ENCODE measurements around the gene ZNF830. TPM values are rescaled to one million over a fixed set of nuclear protein-coding genes. Genes with fewer than 3 reads are reported as not detected.

The ZNF830 gene
- total and polyA plus RNA-seq, 9 of the 15 experiments (the other 6 are each of a cell fraction or from before 2014, with no cell fraction given), result 13.1 to 28.7 (median 21.7) TPM

- ATAC-seq, result no peak
- no peak overlapping the region for H3K4me2 ChIP-seq (ENCODE audit: insufficient read depth, low read length)
- no peak overlapping the region for H2AFZ ChIP-seq (ENCODE audit: low read depth, low read length)
- H3K27me3 ChIP-seq (ENCODE audit: control insufficient read depth in 2 of 2, insufficient read depth in 2 of 2, low read length in 2 of 2), result no peaks in the 10 kb centered on the region
- no peak for FAIRE-seq
- BruUV-seq (replicated peaks), result no TSS peak
- H3K4me3 ChIP-seq, result no peak overlapping the region
- H3K27ac ChIP-seq (ENCODE audit: extremely low read depth, low read depth, low read length), result no peak overlapping the region
- TF ChIP-seq KHSRP (IDR thresholded peaks at IDR 0.05), result no peak
- TF ChIP-seq NCOA1 (IDR thresholded peaks at IDR 0.05; ENCODE audit: low read depth), result no peak
- TF ChIP-seq ZNF282 (CRISPR knock-in tag; IDR thresholded peaks at IDR 0.05), result no peak
- no peak for TF ChIP-seq PML (IDR thresholded peaks at IDR 0.05; ENCODE audit: low read length)
- H3K4me1 ChIP-seq (replicated peaks in 1 of 2; ENCODE audit: control insufficient read depth in 2 of 2, insufficient read depth in 2 of 2, low read length in 2 of 2), result peaks cover 8 to 14% of the 10 kb centered on the region in 2 experiments; a peak in 4 of 5 replicates
- no peaks in the 10 kb centered on the region for H3K9me1 ChIP-seq (ENCODE audit: control insufficient read depth, insufficient read depth, low read length)
- H3K79me2 ChIP-seq (ENCODE audit: control insufficient read depth, insufficient read depth, low read length), result peaks cover 7% of the 10 kb centered on the region
- H3K9ac ChIP-seq (ENCODE audit: insufficient read depth in 1 of 2, low read depth in 2 of 2, low read length in 2 of 2), result no peak overlapping the region
- no peaks in the 10 kb centered on the region for H3K9me3 ChIP-seq (replicated peaks; ENCODE audit: control insufficient read depth, insufficient read depth, low read depth, low read length)
- CTCF ChIA-PET (ENCODE audit: low intra/inter-chr PET ratio), result no interaction called here
- H3K36me3 ChIP-seq (ENCODE audit: control insufficient read depth, insufficient read depth, low read length), result peaks cover 94% of the 10 kb centered on the region
- in situ Hi-C loops (cut with MboI) (no loop called here), intact Hi-C loops (cut with micrococcal nuclease) (no loop called here)
- no peaks in the 10 kb centered on the region; the same call in 1 of the 2 replicates for H4K20me1 ChIP-seq (replicated peaks; ENCODE audit: control insufficient read depth, insufficient read depth, low read length)
- POLR2A ChIA-PET, result interaction anchor here (1.5 to 3.8 kb wide), 3 partner anchors 11 to 128 kb away, joined by 5 to 27 read pairs (median 6); partner anchors contain the start of genes LIG3 and RAD51D
- 100% methylated on average over 2 of the region's 3 CpGs for WGBS (ENCODE audit: insufficient coverage, low coverage, missing lambda C conversion rate)
- DNase-seq (ENCODE audit: extremely low read depth in 1 of 4, low spot score in 3 of 4), result no peak
These were observed 30.3 kb downstream of the ZNF830 start for GRCh38 chr17:34991606-34992005.

GRCh38 chr17:34993031-34993430 lies 31.7 kb downstream of the ZNF830 start:
- ATAC-seq (no peak), FAIRE-seq (no peak), DNase-seq (ENCODE audit: extremely low read depth in 1 of 4, low spot score in 3 of 4) (no peak)
- no peaks in the 10 kb centered on the region; the same call in 1 of the 2 replicates for H4K20me1 ChIP-seq (replicated peaks; ENCODE audit: control insufficient read depth, insufficient read depth, low read length)
- H3K4me1 ChIP-seq (replicated peaks in 1 of 2; ENCODE audit: control insufficient read depth in 2 of 2, insufficient read depth in 2 of 2, low read length in 2 of 2), result peaks cover under 1 to 8% of the 10 kb centered on the region in 2 experiments; a peak in 3 of 5 replicates
- no peak overlapping the region for H2AFZ ChIP-seq (ENCODE audit: low read depth, low read length)
- no peaks in the 10 kb centered on the region for H3K27me3 ChIP-seq (ENCODE audit: control insufficient read depth in 2 of 2, insufficient read depth in 2 of 2, low read length in 2 of 2)
- H3K9ac ChIP-seq (ENCODE audit: insufficient read depth in 1 of 2, low read depth in 2 of 2, low read length in 2 of 2), result no peak overlapping the region
- WGBS (ENCODE audit: insufficient coverage, low coverage, missing lambda C conversion rate), result 64% methylated on average over 2 of the region's 2 CpGs
- H3K4me2 ChIP-seq (ENCODE audit: insufficient read depth, low read length), result no peak overlapping the region
- in situ Hi-C loops (cut with MboI) (no loop called here), intact Hi-C loops (cut with micrococcal nuclease) (no loop called here)
- H3K79me2 ChIP-seq (ENCODE audit: control insufficient read depth, insufficient read depth, low read length), result no peaks in the 10 kb centered on the region
- H3K9me1 ChIP-seq (ENCODE audit: control insufficient read depth, insufficient read depth, low read length), result no peaks in the 10 kb centered on the region
- no peaks in the 10 kb centered on the region for H3K9me3 ChIP-seq (replicated peaks; ENCODE audit: control insufficient read depth, insufficient read depth, low read depth, low read length)
- POLR2A ChIA-PET, result interaction anchor here (0.5 to 3.8 kb wide), 2 partner anchors 12 to 32 kb away, joined by 3 to 27 read pairs; partner anchors contain the start of genes CCT6B, LIG3 and ZNF830
- no peak overlapping the region for H3K4me3 ChIP-seq
- peaks cover 97% of the 10 kb centered on the region for H3K36me3 ChIP-seq (ENCODE audit: control insufficient read depth, insufficient read depth, low read length)
- CTCF ChIA-PET (ENCODE audit: low intra/inter-chr PET ratio), result no interaction called here
- BruUV-seq (replicated peaks), result no TSS peak
- H3K27ac ChIP-seq (ENCODE audit: extremely low read depth, low read depth, low read length), result no peak overlapping the region
- no peak for TF ChIP-seq TBL1XR1 (IDR thresholded peaks at IDR 0.05; ENCODE audit: low read length in 2 of 2)
- no peak for TF ChIP-seq RUNX1 (IDR thresholded peaks at IDR 0.05; ENCODE audit: low read depth)
- TF ChIP-seq MAZ (CRISPR knock-in tag; conservative IDR thresholded peaks at IDR 0.05 in 1 of 2, IDR thresholded peaks at IDR 0.05 in 1 of 2), result no peak
- no peak for TF ChIP-seq GATAD2A (IDR thresholded peaks at IDR 0.05)
- no peak for TF ChIP-seq FOXM1 (IDR thresholded peaks at IDR 0.05; ENCODE audit: low read depth)
- TF ChIP-seq FOXM1 (CRISPR knock-in tag; IDR thresholded peaks at IDR 0.05; ENCODE audit: low read depth), result no peak
- no peak for TF ChIP-seq ZNF511 (CRISPR knock-in tag; IDR thresholded peaks at IDR 0.05)
- TF ChIP-seq KLF16 (IDR thresholded peaks at IDR 0.05), result no peak
- TF ChIP-seq ARHGAP35 (IDR thresholded peaks at IDR 0.05; ENCODE audit: partially characterized antibody), result no peak
- TF ChIP-seq, protein P1, sequence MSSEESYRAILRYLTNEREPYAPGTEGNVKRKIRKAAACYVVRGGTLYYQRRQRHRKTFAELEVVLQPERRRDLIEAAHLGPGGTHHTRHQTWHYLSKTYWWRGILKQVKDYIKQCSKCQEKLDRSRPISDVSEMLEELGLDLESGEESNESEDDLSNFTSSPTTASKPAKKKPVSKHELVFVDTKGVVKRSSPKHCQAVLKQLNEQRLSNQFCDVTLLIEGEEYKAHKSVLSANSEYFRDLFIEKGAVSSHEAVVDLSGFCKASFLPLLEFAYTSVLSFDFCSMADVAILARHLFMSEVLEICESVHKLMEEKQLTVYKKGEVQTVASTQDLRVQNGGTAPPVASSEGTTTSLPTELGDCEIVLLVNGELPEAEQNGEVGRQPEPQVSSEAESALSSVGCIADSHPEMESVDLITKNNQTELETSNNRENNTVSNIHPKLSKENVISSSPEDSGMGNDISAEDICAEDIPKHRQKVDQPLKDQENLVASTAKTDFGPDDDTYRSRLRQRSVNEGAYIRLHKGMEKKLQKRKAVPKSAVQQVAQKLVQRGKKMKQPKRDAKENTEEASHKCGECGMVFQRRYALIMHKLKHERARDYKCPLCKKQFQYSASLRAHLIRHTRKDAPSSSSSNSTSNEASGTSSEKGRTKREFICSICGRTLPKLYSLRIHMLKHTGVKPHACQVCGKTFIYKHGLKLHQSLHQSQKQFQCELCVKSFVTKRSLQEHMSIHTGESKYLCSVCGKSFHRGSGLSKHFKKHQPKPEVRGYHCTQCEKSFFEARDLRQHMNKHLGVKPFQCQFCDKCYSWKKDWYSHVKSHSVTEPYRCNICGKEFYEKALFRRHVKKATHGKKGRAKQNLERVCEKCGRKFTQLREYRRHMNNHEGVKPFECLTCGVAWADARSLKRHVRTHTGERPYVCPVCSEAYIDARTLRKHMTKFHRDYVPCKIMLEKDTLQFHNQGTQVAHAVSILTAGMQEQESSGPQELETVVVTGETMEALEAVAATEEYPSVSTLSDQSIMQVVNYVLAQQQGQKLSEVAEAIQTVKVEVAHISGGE (CRISPR knock-in tag; IDR thresholded peaks at IDR 0.05), result no peak

Measured in K562 (cell line).